Prostate gland (tissue), 2 donors: Measurements from ENCODE around the gene KLK1. TPM values are rescaled to one million over a fixed set of nuclear protein-coding genes. Genes with fewer than 3 reads are reported as not detected.
"Not testable (repeated sequence)": the region's sequence is repeated elsewhere in the genome, so short reads cannot be mapped to it uniquely, and the experiment has no call there.

ENCODE experiments used
- DNase-seq: peaks from one replicate; pipeline ENCODE4 v3.0.0-alpha.2; 2019; ENCODE audit warnings: low spot score
- H3K27ac ChIP-seq, 2 donors: fragments of 200-600 bp; sonication (generic); 2 replicates each; pipeline ENCODE4 v1.5.1; 2017 to 2019
- H3K27me3 ChIP-seq: fragments of 200-600 bp; sonication (generic); replicated peaks from 2 replicates; pipeline ENCODE4 v1.5.1; 2019; ENCODE audit not compliant: insufficient read depth
- H3K36me3 ChIP-seq, 2 donors: fragments of 200-600 bp; sonication (generic); 1 replicate in 1 of 2; 2 replicates in 1 of 2; pipeline versions ENCODE4 v1.5.1 to v1.8.1; 2017 to 2019
- H3K4me1 ChIP-seq: fragments of 200-600 bp; sonication (generic); replicated peaks from 2 replicates; pipeline ENCODE4 v1.5.1; 2019
- H3K4me3 ChIP-seq, 2 donors: fragments of 200-600 bp; sonication (generic); 2 replicates each; pipeline ENCODE4 v1.5.1; 2017 to 2019
- H3K9me3 ChIP-seq: fragments of 200-600 bp; sonication (generic); 2 replicates; pipeline ENCODE4 v1.5.1; 2017
- CTCF ChIP-seq, 4 experiments: fragments of 200-600 bp in 2 of 4; fragments of 450-650 bp in 2 of 4; sonication (generic) in 2 of 4; IDR thresholded peaks; 1 replicate in 3 of 4; 2 replicates in 1 of 4; pipeline ENCODE4 v1.5.1; 2016 to 2019; ENCODE audit warnings: antibody characterized with exemption in 4 of 4, mild to moderate bottlenecking in 2 of 4, moderate library complexity in 2 of 4
- POLR2A ChIP-seq: fragments of 450-650 bp; IDR thresholded peaks from one replicate; pipeline ENCODE4 v1.6.1; 2016; ENCODE audit warnings: antibody characterized with exemption, mild to moderate bottlenecking
- POLR2AphosphoS5 ChIP-seq: sonication (generic); formaldehyde crosslinking; IDR thresholded peaks from one replicate; pipeline ENCODE4 v1.6.1; 2017; ENCODE audit warnings: antibody characterized with exemption
- WGBS: methylation state at CpG from one replicate; pipeline ENCODE4 v1.1.5; 2018; 5-methylcytosine and 5-hydroxymethylcytosine counted together
- intact Hi-C: fragments of 100-400 bp; cut with DNase I; formaldehyde crosslinking; loops from one replicate; pipeline ENCODE4 v1.14.2; 2022
- small RNA-seq, 2 donors: library from RNA; depleted of rRNA; stranded (forward); fragments of <200 nt; gene quantifications; one replicate each; pipeline ENCODE3, GENCODE V24; 2016
- total RNA-seq, 2 donors: library from RNA; depleted of rRNA; stranded (reverse); fragments of >200 nt; gene quantifications; one replicate each; pipeline ENCODE4 v1.1.0, GENCODE V29; 2016

Gene KLK1
- total RNA-seq, 2 donors from 2014 or later: 8.3 to 45.2 TPM

GRCh38 chr19:50777261-50777660 is 46.3 kb downstream of the KLK1 start:
- Histone ChIP-seq H3K4me3 (no peak overlapping the region), H3K36me3 (no peaks in the 10 kb centered on the region), H3K9me3 (no peaks in the 10 kb centered on the region), H3K27ac (no peak overlapping the region), H3K4me1 (no peaks in the 10 kb centered on the region), H3K27me3 (peaks cover 12% of the 10 kb centered on the region)
- intact Hi-C loops: no loop called here
- no peak for TF ChIP-seq POLR2A
- WGBS: 36% methylated on average over 4 of the region's 4 CpGs
- no peak for DNase-seq

GRCh38 chr19:50776131-50776530 is 47.5 kb downstream of the KLK1 start:
- Histone ChIP-seq H3K4me1 (no peaks in the 10 kb centered on the region), H3K27ac (no peak overlapping the region), H3K36me3 (no peaks in the 10 kb centered on the region), H3K4me3 (no peak overlapping the region), H3K27me3 (peaks cover 11% of the 10 kb centered on the region), H3K9me3 (no peaks in the 10 kb centered on the region)
- no peak for TF ChIP-seq POLR2AphosphoS5
- no peak for TF ChIP-seq POLR2A
- no peak for TF ChIP-seq CTCF (IDR thresholded peaks at IDR 0.05)
- 74% methylated on average over 5 of the region's 5 CpGs for WGBS
- intact Hi-C loops: no loop called here
- DNase-seq: no peak

GRCh38 chr19:50773454-50773853 is 50.1 kb downstream of the KLK1 start:
- H3K27me3 ChIP-seq, H3K4me3 ChIP-seq, H3K4me1 ChIP-seq, intact Hi-C loops, H3K36me3 ChIP-seq, H3K9me3 ChIP-seq, H3K27ac ChIP-seq, DNase-seq: not testable (repeated sequence)
- 59% methylated on average over 7 of the region's 7 CpGs for WGBS

GRCh38 chr19:50772912-50773311 is 50.7 kb downstream of the KLK1 start:
- H3K9me3 ChIP-seq, H3K36me3 ChIP-seq, DNase-seq, intact Hi-C loops, H3K4me3 ChIP-seq, H3K4me1 ChIP-seq, H3K27me3 ChIP-seq, H3K27ac ChIP-seq: not testable (repeated sequence)
- 82% methylated on average over 3 of the region's 3 CpGs for WGBS

- no peak for TF ChIP-seq POLR2A
- no peak for TF ChIP-seq POLR2AphosphoS5
- TF ChIP-seq CTCF (IDR thresholded peaks at IDR 0.05): no peak
- intact Hi-C loops: no loop called here
- Histone ChIP-seq H3K9me3 (no peaks in the 10 kb centered on the region), H3K4me1 (no peaks in the 10 kb centered on the region), H3K27me3 (no peaks in the 10 kb centered on the region), H3K36me3 (no peaks in the 10 kb centered on the region), H3K27ac (no peak overlapping the region), H3K4me3 (no peak overlapping the region)
- no peak for DNase-seq
- WGBS: 58% methylated on average over 2 of the region's 2 CpGs
Measured at GRCh38 chr19:50772476-50772875, 51.1 kb downstream of the KLK1 start.

GRCh38 chr19:50770888-50771287 is 52.7 kb downstream of the KLK1 start:
- Histone ChIP-seq H3K4me1 (no peaks in the 10 kb centered on the region), H3K4me3 (no peak overlapping the region), H3K27ac (no peak overlapping the region), H3K27me3 (no peaks in the 10 kb centered on the region), H3K9me3 (no peaks in the 10 kb centered on the region), H3K36me3 (no peaks in the 10 kb centered on the region)
- DNase-seq: no peak
- intact Hi-C loops: no loop called here
- WGBS: 82% methylated on average over 13 of the region's 13 CpGs
- no peak for TF ChIP-seq CTCF (IDR thresholded peaks at IDR 0.05)
- no peak for TF ChIP-seq POLR2AphosphoS5
- TF ChIP-seq POLR2A: no peak

- H3K4me3 ChIP-seq, H3K4me1 ChIP-seq, H3K36me3 ChIP-seq, H3K27ac ChIP-seq, DNase-seq, intact Hi-C loops, H3K27me3 ChIP-seq, H3K9me3 ChIP-seq: not testable (repeated sequence)
- 90% methylated on average over 2 of the region's 2 CpGs for WGBS
Measured at GRCh38 chr19:50770164-50770563, 53.4 kb downstream of the KLK1 start, which contains the start of gene GPR32. TSS of gene GPR32 (plus strand) at chr19:50770464. CDS start at chr19:50770601, 137 bp downstream.

Small RNAs within 50 kb of the gene (small RNA-seq; reads per million reads assigned to genes)
- gene SNORD88A: 495 to 497 reads per million in 2 donors
- gene SNORD88B: 0 reads per million in 2 donors
- gene SNORD88C: 0 reads per million in 2 donors

Other genes starting within 250 kb of the KLK1 start
- 1 to 10 TPM; 3.0 to 4.4 TPM for gene SYT3, start 183.9 kb downstream of the KLK1 start, total RNA-seq
- gene C19orf81, start 174.3 kb downstream of the KLK1 start, total RNA-seq: 10 to 100 TPM in 1 of 2 donors, 1 to 10 TPM in 1; 4.3 to 33.2 TPM
- gene SHANK1, start 104.0 kb downstream of the KLK1 start, total RNA-seq: 1 to 10 TPM in 1 of 2 donors, under 1 TPM in 1; 0.91 to 2.3 TPM
- 10 to 100 TPM; 13.8 to 26.2 TPM for gene CLEC11A, start 100.4 kb downstream of the KLK1 start, total RNA-seq
- not detected for gene GPR32, start 53.3 kb downstream of the KLK1 start, total RNA-seq
- gene ACP4, start 33.4 kb downstream of the KLK1 start, total RNA-seq: not detected
- gene KLK15, start 9.8 kb upstream of the KLK1 start, total RNA-seq: 1 to 10 TPM; 4.0 to 8.5 TPM
- over 10,000 TPM in 1 of 2 donors, 1,000 to 10,000 TPM in 1; 7,620 to 35,247 TPM for gene KLK3, start 31.1 kb upstream of the KLK1 start, total RNA-seq
- gene KLK2, start 49.7 kb upstream of the KLK1 start, total RNA-seq: over 10,000 TPM in 1 of 2 donors, 1,000 to 10,000 TPM in 1; 3,344 to 10,024 TPM
- gene KLK4, start 87.6 kb upstream of the KLK1 start, total RNA-seq: 100 to 1,000 TPM; 188 to 330 TPM
- 1 to 10 TPM; 1.9 to 2.7 TPM for gene KLK5, start 129.3 kb upstream of the KLK1 start, total RNA-seq
- gene KLK6, start 145.8 kb upstream of the KLK1 start, total RNA-seq: 1 to 10 TPM in 1 of 2 donors, not detected in 1; 1.8 TPM
- 1 to 10 TPM in 1 of 2 donors, under 1 TPM in 1; 0.68 to 1.2 TPM for gene KLK7, start 160.1 kb upstream of the KLK1 start, total RNA-seq
- gene KLK8, start 177.8 kb upstream of the KLK1 start, total RNA-seq: not detected
- 10 to 100 TPM in 1 of 2 donors, 1 to 10 TPM in 1; 7.4 to 49.6 TPM for gene KLK10, start 195.9 kb upstream of the KLK1 start, total RNA-seq
- 100 to 1,000 TPM in 1 of 2 donors, 10 to 100 TPM in 1; 67.7 to 315 TPM for gene KLK11, start 202.8 kb upstream of the KLK1 start, total RNA-seq
- gene KLK12, start 211.2 kb upstream of the KLK1 start, total RNA-seq: under 1 TPM in 1 of 2 donors, not detected in 1; 0.73 TPM
- gene KLK13, start 241.3 kb upstream of the KLK1 start, total RNA-seq: under 1 TPM in 1 of 2 donors, not detected in 1; 0.77 TPM